A549 (cell line): Measurements from ENCODE around the gene PACS2. TPM values are rescaled to one million over a fixed set of nuclear protein-coding genes. Genes with fewer than 3 reads are reported as not detected.
A peak's percentile ranks its signal among the peaks of the same experiment; 100 is the strongest.

Source experiments
- ATAC-seq, 2 experiments: fragments of 200-7000 bp in 1 of 2; fragments of >200 bp in 1 of 2; cut with Nextera tagmentation in 1 of 2; cut with Tn5 transposase in 1 of 2; 3 replicates each; pipeline versions ENCODE4 v1.8.0 to v1.9.1; 2018 to 2020; ENCODE audit warnings: mild to moderate bottlenecking in 1 of 2, moderate library complexity in 1 of 2
- CTCF ChIA-PET: fragments of 300-600 bp; sonication (Branson Sonifier 250); formaldehyde crosslinking; extraction: SDS; loops from one replicate; lab custom pipeline; 2021; ENCODE audit warnings: antibody characterized with exemption, inconsistent platforms; lab: Yijun Ruan, JAX
- POLR2A ChIA-PET: fragments of 350-600 bp; formaldehyde crosslinking; extraction: SDS; loops from one replicate; lab custom pipeline; 2021; ENCODE audit warnings: antibody characterized with exemption, inconsistent platforms; lab: Yijun Ruan, JAX
- DNase-seq, 2 experiments: peaks; one replicate each; pipeline versions ENCODE4 v3.0.0 to v3.0.0-alpha.2; 2011 to 2016; ENCODE audit warnings: low read depth in 1 of 2, low spot score in 1 of 2
- FAIRE-seq: peaks from 2 replicates; lab custom pipeline; 2011; peaks lifted over from hg19 to GRCh38; lab: Jason Lieb, UNC
- H3K27ac ChIP-seq, 2 experiments: fragments of >200 bp; sonication (Bioruptor Twin); formaldehyde crosslinking; 3 replicates each; pipeline ENCODE4 v1.5.1; 2016 to 2017
- H3K4me1 ChIP-seq: fragments of >200 bp; sonication (Bioruptor Twin); formaldehyde crosslinking; 3 replicates; pipeline ENCODE4 v1.6.1; 2016
- H3K4me2 ChIP-seq: fragments of >200 bp; sonication (Bioruptor Twin); formaldehyde crosslinking; 3 replicates; pipeline ENCODE4 v1.6.1; 2016
- H3K4me3 ChIP-seq: fragments of >200 bp; sonication (Bioruptor Twin); formaldehyde crosslinking; 3 replicates; pipeline ENCODE4 v1.5.1; 2016
- H3K9me3 ChIP-seq: fragments of >200 bp; sonication (Bioruptor Twin); formaldehyde crosslinking; 3 replicates; pipeline ENCODE4 v1.6.1; 2016
- ATOH8 ChIP-seq: fragments of 250-450 bp; sonication (Bioruptor Pico); IDR thresholded peaks from 2 replicates; pipeline ENCODE4 v1.5.0; 2020; ENCODE audit warnings: low read depth, mild to moderate bottlenecking, moderate library complexity
- CBX2 ChIP-seq: fragments of 200-600 bp; sonication (generic); IDR thresholded peaks from 2 replicates; pipeline ENCODE4 v1.6.1; 2016; ENCODE audit warnings: low read depth, mild to moderate bottlenecking, borderline replicate concordance
- CHD2 ChIP-seq: fragments of 150-350 bp; IDR thresholded peaks from 2 replicates; pipeline ENCODE4 v1.6.1; 2014; ENCODE audit warnings: low read length; ENCODE audit not compliant: partially characterized antibody
- EHF ChIP-seq: fragments of 250-450 bp; sonication (Bioruptor Pico); IDR thresholded peaks from 2 replicates; pipeline ENCODE4 v1.5.0; 2020; ENCODE audit warnings: mild to moderate bottlenecking
- ELK1 ChIP-seq: fragments of 150-350 bp; IDR thresholded peaks from 2 replicates; pipeline ENCODE4 v1.6.1; 2014; ENCODE audit warnings: low read depth, mild to moderate bottlenecking, low read length
- ESRRA ChIP-seq: fragments of 150-350 bp; IDR thresholded peaks from 2 replicates; pipeline ENCODE4 v1.6.1; 2014; ENCODE audit warnings: mild to moderate bottlenecking, low read length, borderline replicate concordance
- GATA3 ChIP-seq: IDR thresholded peaks from 2 replicates; pipeline ENCODE4 v1.6.1; 2012; ENCODE audit warnings: borderline replicate concordance
- HES2 ChIP-seq: fragments of >200 bp; sonication (Bioruptor Twin); formaldehyde crosslinking; IDR thresholded peaks from 2 replicates; pipeline ENCODE4 v1.6.1; 2016
- HOXB13 ChIP-seq: fragments of 250-450 bp; sonication (Bioruptor Pico); IDR thresholded peaks from 2 replicates; pipeline ENCODE4 v1.5.0; 2020; ENCODE audit warnings: low read depth, mild to moderate bottlenecking, moderate library complexity
- HOXB5 ChIP-seq: fragments of 250-450 bp; sonication (Bioruptor Pico); IDR thresholded peaks from 2 replicates; pipeline ENCODE4 v1.5.0; 2020; ENCODE audit warnings: mild to moderate bottlenecking, moderate library complexity
- JUN ChIP-seq, 2 experiments: fragments of >200 bp; sonication (Bioruptor Twin); formaldehyde crosslinking; IDR thresholded peaks; 2 replicates in 1 of 2; 3 replicates in 1 of 2; pipeline ENCODE4 v1.6.1; 2016 to 2017
- KDM5A ChIP-seq: fragments of 200-600 bp; sonication (generic); IDR thresholded peaks from 2 replicates; pipeline ENCODE4 v1.6.1; 2016; ENCODE audit warnings: antibody characterized with exemption, mild to moderate bottlenecking
- MAFK ChIP-seq: fragments of 450-650 bp; IDR thresholded peaks from 2 replicates; pipeline ENCODE4 v1.6.1; 2014; ENCODE audit not compliant: partially characterized antibody
- PBX3 ChIP-seq: IDR thresholded peaks from 2 replicates; pipeline ENCODE4 v1.6.1; 2012
- PHF8 ChIP-seq: fragments of 200-600 bp; sonication (generic); IDR thresholded peaks from 2 replicates; pipeline ENCODE4 v1.6.1; 2016; ENCODE audit warnings: low read depth, mild to moderate bottlenecking, antibody characterized with exemption, moderate library complexity, borderline replicate concordance
- RCOR1 ChIP-seq: fragments of 150-350 bp; IDR thresholded peaks from 2 replicates; pipeline ENCODE4 v1.6.1; 2014; ENCODE audit warnings: antibody characterized with exemption, low read length, low read depth
- USF2 ChIP-seq: fragments of 450-650 bp; IDR thresholded peaks from 2 replicates; pipeline ENCODE4 v1.6.1; 2014; ENCODE audit warnings: antibody characterized with exemption
- ZFP36 ChIP-seq: fragments of 450-650 bp; IDR thresholded peaks from 2 replicates; pipeline ENCODE4 v1.6.1; 2014; ENCODE audit warnings: borderline replicate concordance; ENCODE audit not compliant: partially characterized antibody
- ZNF302 ChIP-seq: fragments of 250-450 bp; sonication (Bioruptor Pico); IDR thresholded peaks from 2 replicates; pipeline ENCODE4 v1.9.0; 2021; ENCODE audit warnings: inconsistent platforms, mild to moderate bottlenecking, moderate library complexity
- WGBS: methylation state at CpG from one replicate; pipeline ENCODE4 v1.1.6; 2017; ENCODE audit errors: missing lambda C conversion rate; 5-methylcytosine and 5-hydroxymethylcytosine counted together
- polyA plus RNA-seq, 4 experiments: library from polyadenylated mRNA; depleted of rRNA in 3 of 4; stranded (reverse); fragments of >200 nt; fragmentation: RNase III in 1 of 4; extraction: RNeasy Plus Mini Kit Qiagen cat#74134 plus additional on column Dnase treatment in 1 of 4; gene quantifications; 2 replicates in 3 of 4; 3 replicates in 1 of 4; pipeline ENCODE4 v1.2.3, GENCODE V29; 2011 to 2017

Gene PACS2
- polyA plus RNA-seq, 2 of the 4 experiments (the other 2 are of a cell fraction): 11.9 to 24.5 TPM

- DNase-seq: no peak
- no peak overlapping the region for H3K4me2 ChIP-seq
- no peaks in the 10 kb centered on the region for H3K4me1 ChIP-seq
- ATAC-seq: no peak
- FAIRE-seq: no peak
- 86% methylated on average over 16 of the region's 18 CpGs for WGBS
- no peak overlapping the region for H3K27ac ChIP-seq
- no peaks in the 10 kb centered on the region for H3K9me3 ChIP-seq
- ChIA-PET CTCF (interaction anchor here (2.0 kb wide), 1 partner anchor 14 kb away, joined by 6 read pairs; no protein-coding TSS in a partner anchor), POLR2A (no interaction called here)
- no peak for TF ChIP-seq CHD2
- TF ChIP-seq MAFK: peak; percentile 93
- H3K4me3 ChIP-seq: no peak overlapping the region
Observed at GRCh38 chr14:105337966-105338741, 23.6 kb downstream of the PACS2 start.

GRCh38 chr14:105340821-105341733 lies 26.5 kb downstream of the PACS2 start:
- no peak for ATAC-seq

More at GRCh38 chr14:105340821-105341733, 26.5 kb downstream of the PACS2 start:
- POLR2A ChIA-PET: no interaction called here
- DNase-seq (no peak), FAIRE-seq (no peak)
- no peak overlapping the region for H3K4me2 ChIP-seq
- CTCF ChIA-PET: interaction anchor here (0.6 to 2.5 kb wide), 5 partner anchors 11 to 721 kb away, joined by 3 to 11 read pairs (median 3); no protein-coding TSS in a partner anchor
- WGBS: 89% methylated on average over 20 of the region's 20 CpGs
- no peaks in the 10 kb centered on the region for H3K4me1 ChIP-seq
- no peak overlapping the region for H3K4me3 ChIP-seq
- peaks cover 6% of the 10 kb centered on the region; the same call in 1 of the 3 replicates for H3K9me3 ChIP-seq
- no peak for TF ChIP-seq PHF8
- TF ChIP-seq ESRRA: no peak
- TF ChIP-seq KDM5A: no peak
- no peak for TF ChIP-seq PBX3
- TF ChIP-seq ZNF302: no peak
- no peak for TF ChIP-seq MAFK
- TF ChIP-seq JUN (IDR thresholded peaks at IDR 0.05): no peak
- TF ChIP-seq HOXB13 (CRISPR knock-in tag): no peak
- TF ChIP-seq RCOR1: no peak
- TF ChIP-seq GATA3: no peak
- no peak for TF ChIP-seq ATOH8 (CRISPR knock-in tag)
- TF ChIP-seq ELK1: no peak
- TF ChIP-seq HES2: no peak
- no peak for TF ChIP-seq EHF (CRISPR knock-in tag)
- no peak for TF ChIP-seq HOXB5 (CRISPR knock-in tag)
- no peak for TF ChIP-seq ZFP36
- TF ChIP-seq CBX2: no peak
- TF ChIP-seq USF2: no peak
- H3K27ac ChIP-seq: no peak overlapping the region
